Skeletal muscle cell (primary cell): ENCODE results near the gene DVL2.

Experiments
- DNase-seq: peaks from one replicate; pipeline ENCODE4 v3.0.0-alpha.2; 2010; ENCODE audit warnings: low read depth
- H3K4me3 ChIP-seq: 2 replicates; pipeline ENCODE4 v1.5.1; 2011; ENCODE audit warnings: low read depth, mild to moderate bottlenecking, control low read depth, low read length, moderate library complexity

DVL2 gene

GRCh38 chr17:7222093-7222971 is 12.0 kb downstream of the DVL2 start:
- H3K4me3 ChIP-seq: no peak overlapping the region
- DNase-seq: no peak

DNA sequence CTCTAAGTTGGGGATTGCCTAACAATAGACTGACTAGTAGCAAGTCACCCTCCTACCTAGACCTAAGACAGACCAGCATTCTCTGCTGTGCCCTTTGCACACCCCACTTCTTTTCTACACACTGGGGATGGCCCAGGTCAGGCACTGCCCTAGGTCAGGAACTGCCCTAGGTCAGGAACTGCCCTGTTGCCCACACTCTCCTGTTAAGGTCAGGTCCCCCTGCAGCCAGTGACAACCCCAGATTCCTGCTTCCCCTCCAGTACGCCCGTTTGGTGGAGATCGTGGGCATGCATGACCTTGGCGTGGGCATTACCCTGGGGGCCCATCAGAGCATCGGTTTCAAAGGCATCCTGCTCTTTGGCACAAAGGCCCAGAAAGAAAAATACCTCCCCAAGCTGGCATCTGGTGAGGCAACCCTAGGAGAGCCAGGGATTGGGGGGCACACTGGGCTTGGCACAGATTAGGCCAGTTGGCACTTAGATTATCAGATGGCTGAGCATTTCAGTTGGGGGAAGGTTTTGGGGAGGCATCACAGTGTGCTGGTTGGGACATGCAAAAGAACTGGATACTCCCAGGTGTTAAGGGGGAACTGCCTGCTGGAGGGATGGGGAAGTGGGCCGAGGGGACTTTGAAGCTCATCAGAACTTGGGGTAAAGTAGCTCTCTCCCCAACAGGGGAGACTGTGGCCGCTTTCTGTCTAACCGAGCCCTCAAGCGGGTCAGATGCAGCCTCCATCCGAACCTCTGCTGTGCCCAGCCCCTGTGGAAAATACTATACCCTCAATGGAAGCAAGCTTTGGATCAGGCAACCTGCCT is 12.8 kb downstream of the DVL2 start:
- no peak for DNase-seq
- no peak overlapping the region for H3K4me3 ChIP-seq

DNA sequence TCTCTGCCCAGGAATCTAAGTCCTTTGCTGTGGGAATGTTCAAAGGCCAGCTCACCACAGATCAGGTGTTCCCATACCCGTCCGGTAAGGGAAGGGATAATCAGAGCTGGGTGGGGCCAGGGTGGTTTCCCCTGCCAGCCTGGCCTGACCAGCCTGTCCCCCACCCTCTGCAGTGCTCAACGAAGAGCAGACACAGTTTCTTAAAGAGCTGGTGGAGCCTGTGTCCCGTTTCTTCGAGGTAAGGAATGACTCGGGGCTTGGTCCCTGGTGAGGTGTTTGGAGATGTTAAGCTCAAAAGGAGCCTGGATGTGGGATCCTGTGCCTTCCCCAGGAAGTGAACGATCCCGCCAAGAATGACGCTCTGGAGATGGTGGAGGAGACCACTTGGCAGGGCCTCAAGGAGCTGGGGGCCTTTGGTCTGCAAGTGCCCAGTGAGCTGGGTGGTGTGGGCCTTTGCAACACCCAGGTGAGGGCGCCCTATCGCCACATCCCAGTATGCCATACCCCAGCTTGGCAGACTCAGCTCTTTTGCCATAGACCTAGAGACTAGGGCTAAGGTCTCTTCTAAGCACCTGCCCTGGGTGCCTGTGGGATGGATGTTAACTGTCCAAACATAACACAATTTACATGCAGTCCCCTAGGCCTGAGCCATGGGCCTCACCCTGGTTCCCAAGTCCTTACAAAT is 13.6 kb downstream of the DVL2 start:
- no peak for DNase-seq
- H3K4me3 ChIP-seq: peak overlapping the region; percentile 85

DNA sequence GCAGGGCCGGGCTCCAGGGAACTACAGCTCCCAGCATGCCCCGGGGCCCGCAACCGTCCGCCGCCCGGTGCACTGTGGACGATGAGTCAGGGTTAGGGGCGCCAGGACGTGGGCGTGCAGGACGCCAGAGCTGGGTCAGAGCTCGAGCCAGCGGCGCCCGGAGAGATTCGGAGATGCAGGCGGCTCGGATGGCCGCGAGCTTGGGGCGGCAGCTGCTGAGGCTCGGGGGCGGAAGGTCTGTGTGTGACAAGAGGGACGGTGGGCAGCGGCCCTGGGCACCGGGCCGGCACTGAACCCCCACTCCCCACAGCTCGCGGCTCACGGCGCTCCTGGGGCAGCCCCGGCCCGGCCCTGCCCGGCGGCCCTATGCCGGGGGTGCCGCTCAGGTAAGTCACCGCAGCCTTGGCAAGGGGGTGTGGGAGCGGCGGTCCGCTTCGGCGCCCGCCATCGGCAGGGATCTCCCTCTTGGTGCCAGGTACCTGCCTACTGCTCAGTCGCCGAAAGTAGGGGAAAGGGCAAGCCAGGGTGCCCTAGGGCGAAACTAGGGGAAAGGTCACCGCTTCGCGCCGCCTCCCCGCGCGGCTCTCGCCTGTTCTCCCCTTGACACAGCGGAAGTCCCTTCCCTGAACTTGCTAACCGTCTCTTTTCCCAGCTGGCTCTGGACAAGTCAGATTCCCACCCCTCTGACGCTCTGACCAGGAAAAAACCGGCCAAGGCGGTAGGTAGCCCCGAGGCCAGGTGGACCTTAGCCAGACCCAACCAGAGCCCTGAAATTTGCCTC is 14.3 kb downstream of the DVL2 start, which contains the start of the genes ACADVL and DLG4:
TSS of gene ACADVL (plus strand) at position 127 of the 781 bp plus-strand sequence. CDS start at position 174, 47 bp downstream.
TSS of gene DLG4 (minus strand) at position 25 of the 781 bp plus-strand sequence.
- DNase-seq: peak; percentile 61
- peak within 1 kb of the TSS; percentile 85 for H3K4me3 ChIP-seq

DNA sequence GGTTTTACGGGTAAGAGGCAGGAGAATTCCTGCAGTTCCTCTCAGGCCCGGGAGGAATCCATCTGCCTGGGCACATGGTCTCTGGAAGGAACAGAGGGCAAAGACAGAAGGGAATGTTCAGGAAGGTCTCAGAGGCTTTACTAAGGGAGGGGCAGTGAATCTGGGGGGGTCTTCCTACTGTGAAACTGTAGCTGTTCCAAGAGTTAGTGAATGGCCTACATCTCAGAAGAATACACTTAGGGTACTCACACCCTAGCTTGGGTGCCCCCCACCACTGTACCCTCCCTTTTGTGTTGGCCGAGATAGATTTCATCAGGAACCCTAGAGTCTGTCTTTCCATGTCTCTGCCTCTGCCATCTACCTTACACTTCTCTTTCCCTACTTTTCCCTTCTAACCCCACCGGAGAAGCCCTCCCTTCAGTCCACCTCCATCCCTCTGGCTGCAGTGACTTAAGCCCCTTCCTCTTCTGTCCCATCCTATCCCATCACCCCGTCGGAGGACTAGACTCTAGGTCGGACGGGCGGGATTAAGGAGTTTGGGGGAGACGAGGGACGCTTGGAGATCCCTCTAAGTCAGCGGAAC is 15.0 kb downstream of the DVL2 start:
- no peak for DNase-seq

DNA sequence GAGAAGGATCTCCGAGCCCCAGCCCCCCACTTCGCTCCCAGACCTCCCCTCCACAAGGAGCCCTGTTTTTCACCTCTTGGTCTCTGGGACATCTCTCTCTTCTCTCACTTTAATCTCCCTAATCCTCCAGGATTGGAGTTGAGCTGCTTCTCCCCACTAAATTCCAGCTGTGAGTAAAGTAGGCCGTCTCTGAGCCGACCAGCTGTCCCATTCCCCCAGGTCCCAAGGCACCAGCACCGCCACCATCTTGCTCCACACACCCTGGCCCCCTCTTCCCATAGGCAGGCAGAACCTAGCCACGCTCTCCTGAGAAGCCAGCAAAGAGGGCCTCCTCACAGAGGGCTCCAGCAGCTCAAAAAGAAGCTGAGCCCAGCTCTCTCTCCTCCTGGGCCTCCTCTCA is 15.6 kb downstream of the DVL2 start:
- H3K4me3 ChIP-seq: no peak overlapping the region
- DNase-seq: no peak

More for the DNA sequence above, 15.0 kb downstream of the DVL2 start:
- peak overlapping the region; percentile 85 for H3K4me3 ChIP-seq

- no peak for DNase-seq
- peak overlapping the region; percentile 73 for H3K4me3 ChIP-seq
Observed at GRCh38 chr17:7218166-7218565, 16.2 kb downstream of the DVL2 start.

GRCh38 chr17:7217113-7217987 is 17.0 kb downstream of the DVL2 start:
- peak overlapping the region; percentile 73 for H3K4me3 ChIP-seq
- no peak for DNase-seq

DNA sequence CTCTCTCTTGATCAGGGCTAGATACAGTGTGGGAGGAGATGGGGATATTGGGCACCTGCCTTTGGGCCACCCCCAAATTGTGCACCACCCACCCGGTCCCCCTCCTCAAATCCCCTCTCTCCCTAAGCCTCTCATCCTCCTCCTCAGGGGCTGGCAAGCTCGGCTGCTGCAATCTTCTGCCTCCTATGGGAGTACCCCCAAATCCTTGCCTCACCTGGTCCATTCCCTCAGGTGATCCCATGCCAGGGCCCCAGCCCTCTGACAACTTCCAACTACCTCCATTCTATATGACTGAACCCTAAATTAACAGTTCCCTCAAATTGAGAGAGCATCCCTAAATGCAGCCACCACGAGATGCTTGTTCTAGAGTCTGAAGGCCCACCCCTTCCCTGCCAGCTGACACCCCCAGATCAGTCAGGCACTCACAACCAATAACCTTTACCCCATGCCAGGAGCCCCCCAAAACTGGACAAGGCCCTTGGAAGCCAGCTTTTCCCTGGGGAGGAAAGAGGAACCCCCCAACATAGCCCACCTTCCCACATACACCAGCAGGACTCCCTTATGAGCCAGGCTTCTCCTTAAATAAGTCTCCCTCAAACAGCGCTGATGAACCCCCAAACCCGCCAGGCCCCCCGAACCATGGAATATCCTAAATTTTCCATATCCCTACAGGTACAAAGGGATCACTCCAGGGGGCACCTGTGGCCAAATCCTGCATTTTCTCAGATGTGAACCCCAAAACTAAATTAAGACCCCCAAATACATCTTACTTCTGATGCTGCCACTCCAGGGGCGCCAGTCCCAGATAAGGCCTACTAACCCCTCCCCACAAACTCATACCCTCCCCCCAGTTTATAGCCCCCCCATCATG is 17.8 kb downstream of the DVL2 start:
- H3K4me3 ChIP-seq: peak overlapping the region; percentile 73
- DNase-seq: no peak

GRCh38 chr17:7215652-7216180 is 18.6 kb downstream of the DVL2 start:
- DNase-seq: no peak
- H3K4me3 ChIP-seq: peak overlapping the region; percentile 73

DNA sequence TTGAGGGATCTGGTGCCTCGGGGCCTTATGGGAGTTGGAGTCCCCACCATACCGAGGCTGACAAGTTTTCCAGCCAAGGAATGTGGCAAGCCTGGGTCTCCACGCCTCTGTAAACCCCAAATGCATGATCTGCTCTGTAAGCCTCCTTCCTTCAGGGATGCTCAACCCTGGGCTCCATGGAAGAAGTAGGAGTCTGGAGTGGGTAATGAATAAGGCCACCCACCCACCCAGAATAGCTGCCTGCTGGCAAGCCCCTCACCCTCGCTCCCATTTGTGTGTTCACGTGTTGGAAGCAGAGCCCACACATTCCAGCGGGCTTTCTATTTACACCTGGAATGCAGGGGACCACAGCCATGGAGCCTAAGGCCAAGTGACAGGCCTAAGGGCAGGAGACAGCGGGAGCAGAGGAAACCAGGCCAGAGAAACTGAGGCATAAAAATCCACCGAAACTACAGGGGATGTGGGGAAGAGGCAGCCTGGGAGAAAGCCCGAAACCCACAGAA is 19.1 kb downstream of the DVL2 start:
- H3K4me3 ChIP-seq: peak overlapping the region; percentile 73
- no peak for DNase-seq

- DNase-seq: peak; percentile 89
- H3K4me3 ChIP-seq: peak overlapping the region; percentile 73
Observed at GRCh38 chr17:7214300-7215135, 19.8 kb downstream of the DVL2 start.

DNA sequence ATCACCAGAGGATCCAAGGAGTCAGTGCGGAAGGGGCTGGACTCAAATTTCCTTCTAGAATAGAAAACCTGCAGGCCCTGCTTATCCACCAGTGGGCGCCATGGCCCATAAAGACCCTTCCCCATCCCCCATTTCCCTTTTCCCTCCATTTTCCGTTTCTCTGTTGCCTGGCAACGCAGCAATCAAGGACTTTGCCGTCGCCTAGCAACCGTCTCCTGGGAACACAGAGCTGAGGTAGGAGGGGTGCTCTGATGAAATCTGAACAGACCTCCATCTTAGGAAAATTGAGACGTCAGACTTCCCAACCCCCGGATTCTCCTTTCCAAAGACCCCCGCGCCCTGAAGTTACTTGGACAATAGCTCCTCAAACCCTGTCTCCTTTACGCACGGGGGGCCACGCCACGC is 20.4 kb downstream of the DVL2 start:
- peak overlapping the region; percentile 73 for H3K4me3 ChIP-seq
- no peak for DNase-seq

DNA sequence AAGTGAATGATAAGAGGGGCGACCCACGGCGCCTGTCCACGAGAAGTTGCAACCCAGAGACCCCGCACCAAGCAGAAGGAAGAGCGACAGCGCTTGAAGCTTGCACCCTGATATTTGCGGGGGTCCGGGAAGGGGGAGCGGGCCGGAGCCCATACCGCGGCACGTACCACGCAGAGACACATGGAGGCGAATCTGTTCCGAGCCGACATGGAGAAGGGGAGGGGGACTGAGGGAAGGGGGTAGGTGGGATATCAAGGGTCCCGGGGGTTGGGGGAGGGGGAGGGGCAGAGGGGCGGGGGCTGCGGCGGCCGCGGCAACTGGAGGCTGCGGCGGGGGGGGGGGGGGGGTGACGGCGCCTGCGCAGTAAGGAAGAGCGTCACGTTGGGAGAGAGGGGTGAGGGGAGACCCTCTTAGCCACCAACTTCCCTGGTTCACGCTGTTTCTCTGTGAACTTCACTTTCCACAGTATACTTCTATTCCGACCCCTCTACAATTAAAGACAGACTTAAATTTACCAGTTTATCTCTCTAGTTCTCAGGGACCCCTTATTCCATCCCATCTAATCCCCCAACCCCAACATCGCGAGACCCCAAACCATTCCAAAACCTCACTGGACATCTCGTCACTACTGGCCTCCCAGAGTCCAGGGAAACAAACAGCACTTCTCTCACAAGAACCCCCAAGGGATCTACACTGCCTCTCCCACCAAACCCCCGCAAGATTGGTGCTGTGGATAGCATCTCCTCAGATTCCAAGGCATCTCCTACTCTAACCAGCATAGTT is 22.6 kb downstream of the DVL2 start:
- DNase-seq: no peak
- peak overlapping the region; percentile 31 for H3K4me3 ChIP-seq
